SK-N-MC (cell line): ENCODE results near the gene KLF13.

ENCODE experiments used
- EZH2 ChIP-seq: fragments of 200-600 bp; sonication (generic); IDR thresholded peaks from one replicate; pipeline ENCODE4 v1.6.1; 2017; ENCODE audit warnings: antibody characterized with exemption
- FOXP2 ChIP-seq: optimal IDR thresholded peaks from 2 replicates; pipeline ENCODE3; 2011; ENCODE audit warnings: mild to moderate bottlenecking, moderate library complexity; ENCODE audit not compliant: insufficient read depth; ENCODE audit errors: extremely low read length, control extremely low read depth
- POLR2AphosphoS5 ChIP-seq: IDR thresholded peaks from 2 replicates; pipeline ENCODE4 v1.6.1; 2012; ENCODE audit warnings: mild to moderate bottlenecking, low read depth, low read length, borderline replicate concordance

- TF ChIP-seq POLR2AphosphoS5 (no peak), EZH2 (no peak), FOXP2 (no peak)
Observed at GRCh38 chr15:31375772-31376171, 49.1 kb downstream of the KLF13 start.
